ENCODE data around the gene PDCD1. TPM values are rescaled to one million over a fixed set of nuclear protein-coding genes. Genes with fewer than 3 reads are reported as not detected.

The PDCD1 gene
- total RNA-seq, 1 experiment from 2014 or later = not detected

GRCh38 chr2:241884951-241885290 is 26.2 kb upstream of the PDCD1 start:
- H3K9ac ChIP-seq (ENCODE audit: low read length) = no peak overlapping the region
- H3K9me3 ChIP-seq (ENCODE audit: low read length) = no peaks in the 10 kb centered on the region
- no peak overlapping the region for H3K4me2 ChIP-seq (ENCODE audit: low read length)
- ATAC-seq (no peak), DNase-seq (no peak)
- ChIA-PET POLR2A (ENCODE audit: unreplicated experiment) (no interaction called here), CTCF (no interaction called here)
- BruUV-seq (replicated peaks) = no TSS peak
- H3K79me2 ChIP-seq (ENCODE audit: low read length) = no peaks in the 10 kb centered on the region
- H3K27ac ChIP-seq (ENCODE audit: low read length) = no peak overlapping the region
- no peaks in the 10 kb centered on the region for H3K27me3 ChIP-seq (ENCODE audit: low read length)
- no peaks in the 10 kb centered on the region for H3K9me2 ChIP-seq (replicated peaks; ENCODE audit: low read length)
- no peaks in the 10 kb centered on the region for H3K36me3 ChIP-seq (ENCODE audit: low read depth, low read length)
- no peak overlapping the region for H3K4me3 ChIP-seq (ENCODE audit: low read length)
- peaks cover 19% of the 10 kb centered on the region for H3K4me1 ChIP-seq (ENCODE audit: insufficient read depth, low read length)
- no peaks in the 10 kb centered on the region for H4K20me1 ChIP-seq (ENCODE audit: low read length)
- H3F3A ChIP-seq (ENCODE audit: low read length, unreplicated experiment) = no peaks in the 10 kb centered on the region
- intact Hi-C loops (cut with micrococcal nuclease) = no loop called here
- TF ChIP-seq CTCF (conservative IDR thresholded peaks at IDR 0.05; ENCODE audit: low read depth, low read length) (no peak), EZH2 (IDR thresholded peaks at IDR 0.05; ENCODE audit: low read length, unreplicated experiment) (no peak), EZH2phosphoT487 (IDR thresholded peaks at IDR 0.05; ENCODE audit: borderline replicate concordance, low read length) (no peak)
- no peak overlapping the region for H2AFZ ChIP-seq (ENCODE audit: low read length)

GRCh38 chr2:241882091-241882625 is 23.5 kb upstream of the PDCD1 start:
- H3K36me3 ChIP-seq (ENCODE audit: low read depth, low read length) = no peaks in the 10 kb centered on the region
- peak overlapping the region; percentile 84 for H3K4me2 ChIP-seq (ENCODE audit: low read length)
- H3K4me3 ChIP-seq (ENCODE audit: low read length) = peak overlapping the region; percentile 62
- BruUV-seq (replicated peaks) = TSS peak; percentile 48
- H3K9me3 ChIP-seq (ENCODE audit: low read length) = no peaks in the 10 kb centered on the region
- H3K4me1 ChIP-seq (ENCODE audit: insufficient read depth, low read length) = peaks cover 19% of the 10 kb centered on the region
- H3K9me2 ChIP-seq (replicated peaks; ENCODE audit: low read length) = no peaks in the 10 kb centered on the region
- CTCF ChIA-PET = no interaction called here
- peak overlapping the region; percentile 69 for H2AFZ ChIP-seq (ENCODE audit: low read length)
- H4K20me1 ChIP-seq (ENCODE audit: low read length) = no peaks in the 10 kb centered on the region
- peak overlapping the region; percentile 29 for H3K9ac ChIP-seq (ENCODE audit: low read length)
- intact Hi-C loops (cut with micrococcal nuclease) = no loop called here
- no peak for TF ChIP-seq EZH2 (IDR thresholded peaks at IDR 0.05; ENCODE audit: low read length, unreplicated experiment)
- no peak for TF ChIP-seq EZH2phosphoT487 (IDR thresholded peaks at IDR 0.05; ENCODE audit: borderline replicate concordance, low read length)
- TF ChIP-seq CTCF (conservative IDR thresholded peaks at IDR 0.05; ENCODE audit: low read depth, low read length) = 0 out of 2 replicates have a peak, but pooled peaks have one; percentile 18
- H3K27me3 ChIP-seq (ENCODE audit: low read length) = no peaks in the 10 kb centered on the region
- POLR2A ChIA-PET (ENCODE audit: unreplicated experiment) = no interaction called here
- H3F3A ChIP-seq (ENCODE audit: low read length, unreplicated experiment) = no peaks in the 10 kb centered on the region
- ATAC-seq (peak; percentile 44), DNase-seq (peak; percentile 41)
- peak overlapping the region; percentile 21; the same call in 1 of the 2 replicates for H3K27ac ChIP-seq (ENCODE audit: low read length)
- H3K79me2 ChIP-seq (ENCODE audit: low read length) = no peaks in the 10 kb centered on the region

GRCh38 chr2:241880311-241881073 is 21.8 kb upstream of the PDCD1 start:
- CTCF ChIA-PET = no interaction called here
- ATAC-seq = no peak
- Histone ChIP-seq H3F3A (ENCODE audit: low read length, unreplicated experiment) (no peaks in the 10 kb centered on the region), H3K4me1 (ENCODE audit: insufficient read depth, low read length) (peaks cover 19% of the 10 kb centered on the region), H3K79me2 (ENCODE audit: low read length) (no peaks in the 10 kb centered on the region), H4K20me1 (ENCODE audit: low read length) (no peaks in the 10 kb centered on the region), H3K27me3 (ENCODE audit: low read length) (no peaks in the 10 kb centered on the region), H3K9me2 (replicated peaks; ENCODE audit: low read length) (no peaks in the 10 kb centered on the region), H3K9ac (ENCODE audit: low read length) (peak overlapping the region; percentile 49; the same call in 1 of the 2 replicates), H3K4me3 (ENCODE audit: low read length) (peak overlapping the region; percentile 75), H3K9me3 (ENCODE audit: low read length) (no peaks in the 10 kb centered on the region), H2AFZ (ENCODE audit: low read length) (peak overlapping the region; percentile 88), H3K4me2 (ENCODE audit: low read length) (peak overlapping the region; percentile 94), H3K36me3 (ENCODE audit: low read depth, low read length) (no peaks in the 10 kb centered on the region), H3K27ac (ENCODE audit: low read length) (peak overlapping the region; percentile 16; the same call in 1 of the 2 replicates)
- POLR2A ChIA-PET (ENCODE audit: unreplicated experiment) = no interaction called here
- no peak for DNase-seq
- TF ChIP-seq EZH2 (IDR thresholded peaks at IDR 0.05; ENCODE audit: low read length, unreplicated experiment) = no peak
- TF ChIP-seq CTCF (conservative IDR thresholded peaks at IDR 0.05; ENCODE audit: low read depth, low read length) = no peak
- no peak for TF ChIP-seq EZH2phosphoT487 (IDR thresholded peaks at IDR 0.05; ENCODE audit: borderline replicate concordance, low read length)
- BruUV-seq (replicated peaks) = no TSS peak
- intact Hi-C loops (cut with micrococcal nuclease) = no loop called here

Measured in PC-3 (cell line).